Inferior parietal cortex (tissue), 1 donor: Measurements from ENCODE around the gene BCL2.

Source experiments
- DNase-seq: peaks from one replicate; pipeline ENCODE4 v3.0.0-alpha.2; 2016; ENCODE audit errors: extremely low spot score

The BCL2 gene

GRCh38 chr18:63107931-63108330 lies 211.6 kb downstream of the BCL2 start:
- DNase-seq = no peak

GRCh38 chr18:63107171-63107845 lies 212.3 kb downstream of the BCL2 start:
- no peak for DNase-seq

GRCh38 chr18:63106727-63107126 lies 212.8 kb downstream of the BCL2 start:
- no peak for DNase-seq

- no peak for DNase-seq
Observed at GRCh38 chr18:63105636-63106316, 213.8 kb downstream of the BCL2 start.

GRCh38 chr18:63104868-63105267 lies 214.7 kb downstream of the BCL2 start:
- no peak for DNase-seq

GRCh38 chr18:63102941-63103744 lies 216.4 kb downstream of the BCL2 start:
- no peak for DNase-seq

- DNase-seq = no peak
Observed at GRCh38 chr18:63100630-63101055, 218.9 kb downstream of the BCL2 start.

- DNase-seq = no peak
Observed at GRCh38 chr18:63099848-63100629, 219.5 kb downstream of the BCL2 start.

- no peak for DNase-seq
Observed at GRCh38 chr18:63099091-63099840, 220.3 kb downstream of the BCL2 start.

- no peak for DNase-seq
Observed at GRCh38 chr18:63098018-63098981, 221.3 kb downstream of the BCL2 start.

GRCh38 chr18:63097178-63097577 lies 222.4 kb downstream of the BCL2 start:
- no peak for DNase-seq

- DNase-seq = no peak
Observed at GRCh38 chr18:63096327-63096874, 223.2 kb downstream of the BCL2 start.

- DNase-seq = no peak
Observed at GRCh38 chr18:63095768-63096167, 223.8 kb downstream of the BCL2 start.

- no peak for DNase-seq
Observed at GRCh38 chr18:63091671-63092364, 227.8 kb downstream of the BCL2 start.

GRCh38 chr18:63090334-63090733 lies 229.2 kb downstream of the BCL2 start:
- no peak for DNase-seq

GRCh38 chr18:63089041-63089440 lies 230.5 kb downstream of the BCL2 start:
- DNase-seq = no peak

- no peak for DNase-seq
Observed at GRCh38 chr18:63088262-63088661, 231.3 kb downstream of the BCL2 start.

- no peak for DNase-seq
Observed at GRCh38 chr18:63087421-63088230, 231.9 kb downstream of the BCL2 start.
